Tibial nerve (tissue), 3 donors: ENCODE results near the gene ZNF83.
"Not testable (repeated sequence)": the region's sequence is repeated elsewhere in the genome, so short reads cannot be mapped to it uniquely, and the experiment has no call there.

ENCODE experiments used
- EP300 ChIP-seq, 2 donors: sonication (generic); formaldehyde crosslinking; IDR thresholded peaks; one replicate each; pipeline ENCODE4 v1.6.1; 2017; ENCODE audit warnings: antibody characterized with exemption in 2 of 2, mild to moderate bottlenecking in 1 of 2
- POLR2A ChIP-seq, 2 donors: fragments of 450-650 bp; IDR thresholded peaks; one replicate each; pipeline ENCODE4 v1.6.1; 2017; ENCODE audit warnings: antibody characterized with exemption in 2 of 2, mild to moderate bottlenecking in 2 of 2, moderate library complexity in 2 of 2

DNA sequence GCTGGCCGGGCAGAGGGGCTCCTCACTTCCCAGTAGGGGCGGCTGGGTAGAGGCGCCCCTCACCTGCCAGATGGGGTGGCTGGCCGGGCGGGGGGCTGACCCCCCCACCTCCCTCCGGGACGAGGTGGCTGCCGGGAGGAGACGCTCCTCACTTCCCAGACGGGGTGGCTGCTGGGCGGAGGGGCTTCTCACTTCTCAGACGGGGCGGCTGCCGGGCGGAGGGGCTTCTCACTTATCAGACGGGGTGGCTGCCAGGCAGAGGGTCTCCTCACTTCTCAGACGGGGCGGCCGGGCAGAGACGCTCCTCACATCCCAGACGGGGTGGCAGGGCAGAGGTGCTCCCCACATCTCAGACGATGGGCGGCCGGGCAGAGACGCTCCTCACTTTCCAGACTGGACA, 44.7 kb downstream of the ZNF83 start:
- not testable (repeated sequence) for TF ChIP-seq EP300, POLR2A (IDR thresholded peaks at IDR 0.05)
